ENCODE results near the gene IDI1.

DNA sequence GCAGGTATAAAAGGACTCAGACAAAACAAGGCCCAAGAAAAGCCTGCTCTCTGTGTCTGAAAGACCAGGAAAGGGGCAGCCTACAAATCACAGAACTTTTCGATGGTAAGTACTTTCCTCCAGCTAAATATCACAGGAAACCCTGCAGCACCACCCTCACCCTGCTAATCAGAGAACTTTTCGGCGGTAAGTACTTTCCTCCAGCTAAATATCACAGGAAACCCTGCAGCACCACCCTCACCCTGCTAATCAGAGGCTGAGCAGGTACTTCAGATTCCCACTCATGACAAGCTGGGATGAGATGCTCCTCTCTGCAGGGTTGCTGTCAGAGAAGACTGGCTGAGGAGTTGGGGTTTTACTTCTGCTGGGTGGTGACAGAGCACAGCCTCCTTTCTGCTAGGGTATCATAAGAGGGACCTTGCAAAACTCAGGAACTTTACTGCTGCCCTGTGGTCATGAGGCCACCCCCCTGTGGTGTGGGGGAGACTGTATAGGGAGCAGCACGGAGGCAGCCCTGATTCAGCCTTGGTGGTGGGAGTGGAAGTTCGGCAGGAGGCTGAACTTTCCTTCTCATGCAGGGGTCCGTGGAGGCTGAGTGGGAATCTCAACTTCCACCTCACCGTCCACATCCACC is 14.4 kb upstream of the IDI1 start:
- TF ChIP-seq, protein P1, sequence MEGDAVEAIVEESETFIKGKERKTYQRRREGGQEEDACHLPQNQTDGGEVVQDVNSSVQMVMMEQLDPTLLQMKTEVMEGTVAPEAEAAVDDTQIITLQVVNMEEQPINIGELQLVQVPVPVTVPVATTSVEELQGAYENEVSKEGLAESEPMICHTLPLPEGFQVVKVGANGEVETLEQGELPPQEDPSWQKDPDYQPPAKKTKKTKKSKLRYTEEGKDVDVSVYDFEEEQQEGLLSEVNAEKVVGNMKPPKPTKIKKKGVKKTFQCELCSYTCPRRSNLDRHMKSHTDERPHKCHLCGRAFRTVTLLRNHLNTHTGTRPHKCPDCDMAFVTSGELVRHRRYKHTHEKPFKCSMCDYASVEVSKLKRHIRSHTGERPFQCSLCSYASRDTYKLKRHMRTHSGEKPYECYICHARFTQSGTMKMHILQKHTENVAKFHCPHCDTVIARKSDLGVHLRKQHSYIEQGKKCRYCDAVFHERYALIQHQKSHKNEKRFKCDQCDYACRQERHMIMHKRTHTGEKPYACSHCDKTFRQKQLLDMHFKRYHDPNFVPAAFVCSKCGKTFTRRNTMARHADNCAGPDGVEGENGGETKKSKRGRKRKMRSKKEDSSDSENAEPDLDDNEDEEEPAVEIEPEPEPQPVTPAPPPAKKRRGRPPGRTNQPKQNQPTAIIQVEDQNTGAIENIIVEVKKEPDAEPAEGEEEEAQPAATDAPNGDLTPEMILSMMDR (IDR thresholded peaks at IDR 0.05) = no peak
- TF ChIP-seq POLR2A (IDR thresholded peaks at IDR 0.05) = no peak
